MM.1S (cell line): Measurements from ENCODE around the gene LLPH.

Source experiments
- DNase-seq: peaks from one replicate; pipeline ENCODE4 v3.0.0-alpha.2; 2015
- H2AFZ ChIP-seq: fragments of 300-600 bp; sonication (generic); 2 replicates; pipeline ENCODE4 v1.6.0; 2016; ENCODE audit warnings: antibody characterized with exemption, low read length
- H3F3A ChIP-seq: fragments of 300-600 bp; sonication (generic); 2 replicates; pipeline ENCODE4 v1.6.1; 2016; ENCODE audit warnings: mild to moderate bottlenecking, antibody characterized with exemption, low read length, moderate library complexity, mixed read lengths; ENCODE audit not compliant: insufficient read depth
- H3K27ac ChIP-seq: fragments of 300-600 bp; sonication (generic); 2 replicates; pipeline ENCODE4 v1.5.1; 2016; ENCODE audit warnings: mild to moderate bottlenecking, low read length
- H3K27me3 ChIP-seq: fragments of 300-600 bp; sonication (generic); replicated peaks from 2 replicates; pipeline ENCODE4 v1.6.0; 2016; ENCODE audit warnings: low read length; ENCODE audit not compliant: insufficient read depth
- H3K36me3 ChIP-seq: fragments of 300-600 bp; sonication (generic); replicated peaks from 2 replicates; pipeline ENCODE4 v1.6.1; 2016; ENCODE audit warnings: mild to moderate bottlenecking, low read length, mixed read lengths; ENCODE audit not compliant: insufficient read depth
- H3K4me1 ChIP-seq: fragments of 300-600 bp; sonication (generic); 2 replicates; pipeline ENCODE4 v1.6.1; 2016; ENCODE audit warnings: low read length, mixed read lengths
- H3K4me2 ChIP-seq: fragments of 300-600 bp; sonication (generic); 2 replicates; pipeline ENCODE4 v1.6.0; 2016; ENCODE audit warnings: low read depth, low read length
- H3K4me3 ChIP-seq: fragments of 300-600 bp; sonication (generic); 2 replicates; pipeline ENCODE4 v1.5.1; 2016; ENCODE audit warnings: low read length, mixed read lengths
- H3K79me2 ChIP-seq: fragments of 300-600 bp; sonication (generic); 2 replicates; pipeline ENCODE4 v1.6.1; 2016; ENCODE audit warnings: mixed run types, low read length, mixed read lengths
- H3K9ac ChIP-seq: fragments of 300-600 bp; sonication (generic); 2 replicates; pipeline ENCODE4 v1.6.1; 2016; ENCODE audit warnings: low read length, mixed read lengths
- H3K9me2 ChIP-seq: fragments of 300-600 bp; sonication (generic); replicated peaks from 2 replicates; pipeline ENCODE4 v1.6.1; 2016; ENCODE audit warnings: mild to moderate bottlenecking, low read length, mixed read lengths; ENCODE audit not compliant: insufficient read depth
- H3K9me3 ChIP-seq: fragments of 300-600 bp; sonication (generic); replicated peaks from 2 replicates; pipeline ENCODE4 v1.6.1; 2016; ENCODE audit warnings: mild to moderate bottlenecking, low read length, mixed read lengths; ENCODE audit not compliant: insufficient read depth
- H4K20me1 ChIP-seq: fragments of 300-600 bp; sonication (generic); 2 replicates; pipeline ENCODE4 v1.6.1; 2016; ENCODE audit warnings: mild to moderate bottlenecking, low read length, moderate library complexity, mixed read lengths; ENCODE audit not compliant: insufficient read depth
- EZH2 ChIP-seq: fragments of 300-600 bp; sonication (generic); optimal IDR thresholded peaks from 2 replicates; pipeline ENCODE3; 2017; ENCODE audit warnings: low read depth, mild to moderate bottlenecking, antibody characterized with exemption, low read length, mixed read lengths
- EZH2phosphoT487 ChIP-seq: fragments of 300-600 bp; sonication (generic); IDR thresholded peaks from 2 replicates; pipeline ENCODE4 v1.6.1; 2018; ENCODE audit warnings: antibody characterized with exemption, low read length
- TF ChIP-seq, protein P1 (sequence below): fragments of 300-600 bp; sonication (generic); IDR thresholded peaks from 2 replicates; pipeline ENCODE4 v1.5.1; 2016; ENCODE audit warnings: antibody characterized with exemption, low read length, mixed read lengths

Gene LLPH

DNA sequence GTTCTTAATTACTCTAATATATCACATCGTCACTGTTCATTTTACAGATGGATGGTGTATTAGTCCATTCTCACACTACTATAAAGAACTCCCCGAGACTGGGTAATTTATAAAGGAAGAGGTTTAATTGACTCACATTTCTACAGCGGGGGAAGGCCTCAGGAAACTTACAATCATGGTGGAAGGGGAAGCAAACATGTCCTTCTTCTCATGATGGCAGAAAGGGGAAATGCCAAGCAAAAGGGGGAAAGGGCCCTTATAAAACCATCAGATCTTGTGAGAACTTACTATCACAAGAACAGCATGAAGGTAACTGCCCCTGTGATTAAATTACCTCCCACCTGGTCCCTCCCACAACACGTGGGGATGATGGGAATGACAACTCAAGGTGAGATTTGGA is 32.7 kb upstream of the LLPH start:
- no peak for DNase-seq
- Histone ChIP-seq H3K9me3 (no peaks in the 10 kb centered on the region), H3F3A (no peaks in the 10 kb centered on the region), H3K27ac (no peak overlapping the region), H3K79me2 (peaks cover 85% of the 10 kb centered on the region), H4K20me1 (no peaks in the 10 kb centered on the region), H3K27me3 (no peaks in the 10 kb centered on the region), H3K9ac (no peak overlapping the region), H3K4me2 (no peak overlapping the region), H2AFZ (no peak overlapping the region), H3K4me1 (no peaks in the 10 kb centered on the region; the same call in 1 of the 2 replicates), H3K36me3 (no peaks in the 10 kb centered on the region), H3K4me3 (no peak overlapping the region), H3K9me2 (no peaks in the 10 kb centered on the region)
- TF ChIP-seq, protein P1, sequence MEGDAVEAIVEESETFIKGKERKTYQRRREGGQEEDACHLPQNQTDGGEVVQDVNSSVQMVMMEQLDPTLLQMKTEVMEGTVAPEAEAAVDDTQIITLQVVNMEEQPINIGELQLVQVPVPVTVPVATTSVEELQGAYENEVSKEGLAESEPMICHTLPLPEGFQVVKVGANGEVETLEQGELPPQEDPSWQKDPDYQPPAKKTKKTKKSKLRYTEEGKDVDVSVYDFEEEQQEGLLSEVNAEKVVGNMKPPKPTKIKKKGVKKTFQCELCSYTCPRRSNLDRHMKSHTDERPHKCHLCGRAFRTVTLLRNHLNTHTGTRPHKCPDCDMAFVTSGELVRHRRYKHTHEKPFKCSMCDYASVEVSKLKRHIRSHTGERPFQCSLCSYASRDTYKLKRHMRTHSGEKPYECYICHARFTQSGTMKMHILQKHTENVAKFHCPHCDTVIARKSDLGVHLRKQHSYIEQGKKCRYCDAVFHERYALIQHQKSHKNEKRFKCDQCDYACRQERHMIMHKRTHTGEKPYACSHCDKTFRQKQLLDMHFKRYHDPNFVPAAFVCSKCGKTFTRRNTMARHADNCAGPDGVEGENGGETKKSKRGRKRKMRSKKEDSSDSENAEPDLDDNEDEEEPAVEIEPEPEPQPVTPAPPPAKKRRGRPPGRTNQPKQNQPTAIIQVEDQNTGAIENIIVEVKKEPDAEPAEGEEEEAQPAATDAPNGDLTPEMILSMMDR: no peak
- TF ChIP-seq EZH2 (no peak), EZH2phosphoT487 (no peak)

DNA sequence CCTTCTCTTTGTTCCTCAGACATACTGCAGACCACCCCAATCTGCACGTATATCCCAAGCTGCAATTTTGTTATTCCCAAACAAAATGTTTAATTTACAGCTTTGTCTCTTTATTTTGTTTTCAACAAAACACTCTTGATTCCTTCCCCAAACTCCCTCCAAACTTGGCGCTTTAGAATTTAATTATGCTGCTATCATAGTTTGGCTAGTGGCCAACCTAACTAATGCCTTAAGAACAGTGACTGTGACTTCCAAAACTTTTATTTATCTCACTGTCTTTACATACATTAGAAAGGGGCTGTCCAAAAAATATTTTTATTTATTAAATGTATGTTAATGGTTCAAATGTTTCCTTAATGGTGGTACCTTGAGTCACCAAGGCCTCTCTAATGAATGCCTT is 32.2 kb upstream of the LLPH start:
- peaks cover 79% of the 10 kb centered on the region for H3K79me2 ChIP-seq
- no peaks in the 10 kb centered on the region for H3K27me3 ChIP-seq
- no peaks in the 10 kb centered on the region for H3F3A ChIP-seq
- no peaks in the 10 kb centered on the region; the same call in 1 of the 2 replicates for H3K4me1 ChIP-seq
- no peak overlapping the region for H3K4me3 ChIP-seq
- no peaks in the 10 kb centered on the region for H3K36me3 ChIP-seq
- no peaks in the 10 kb centered on the region for H3K9me2 ChIP-seq
- H2AFZ ChIP-seq: no peak overlapping the region
- H3K4me2 ChIP-seq: no peak overlapping the region
- no peaks in the 10 kb centered on the region for H4K20me1 ChIP-seq
- no peak overlapping the region for H3K9ac ChIP-seq
- H3K9me3 ChIP-seq: no peaks in the 10 kb centered on the region
- no peak for DNase-seq
- TF ChIP-seq EZH2 (no peak), EZH2phosphoT487 (no peak)
- TF ChIP-seq, protein P1: no peak
- H3K27ac ChIP-seq: no peak overlapping the region

DNA sequence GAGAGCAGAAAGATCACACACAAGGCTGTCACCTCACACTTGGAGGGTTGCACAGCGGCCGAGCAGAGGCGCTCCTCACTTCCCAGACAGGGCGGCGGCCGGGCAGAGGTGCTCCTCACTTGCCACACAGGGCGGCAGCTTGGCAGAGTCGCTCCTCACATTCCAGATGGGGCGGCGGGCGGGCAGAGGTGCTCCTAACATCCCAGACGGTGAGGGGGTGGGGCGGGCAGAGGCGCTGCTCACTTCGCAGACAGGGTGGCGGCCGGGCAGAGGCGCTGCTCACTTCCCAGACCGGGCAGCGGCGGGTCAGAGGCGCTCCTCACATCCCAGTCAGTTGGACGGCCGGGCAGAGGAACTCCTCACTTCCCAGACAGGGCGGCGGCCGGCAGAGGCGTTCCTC is 30.2 kb upstream of the LLPH start:
- Histone ChIP-seq H3K9me3 (no peaks in the 10 kb centered on the region), H3K27me3 (no peaks in the 10 kb centered on the region), H3K4me3 (no peak overlapping the region), H4K20me1 (no peaks in the 10 kb centered on the region), H3F3A (no peaks in the 10 kb centered on the region), H3K79me2 (peaks cover 59% of the 10 kb centered on the region), H3K27ac (no peak overlapping the region), H3K36me3 (no peaks in the 10 kb centered on the region), H3K4me1 (no peaks in the 10 kb centered on the region), H2AFZ (no peak overlapping the region), H3K4me2 (no peak overlapping the region), H3K9me2 (no peaks in the 10 kb centered on the region), H3K9ac (no peak overlapping the region)
- no peak for TF ChIP-seq EZH2
- TF ChIP-seq, protein P1: no peak
- TF ChIP-seq EZH2phosphoT487: no peak
- DNase-seq: no peak
